ENCODE results near the gene TBC1D2. TPM values are rescaled to one million over a fixed set of nuclear protein-coding genes. Genes with fewer than 3 reads are reported as not detected.

Gene TBC1D2
- total RNA-seq, 1 donor = 114 TPM

DNA sequence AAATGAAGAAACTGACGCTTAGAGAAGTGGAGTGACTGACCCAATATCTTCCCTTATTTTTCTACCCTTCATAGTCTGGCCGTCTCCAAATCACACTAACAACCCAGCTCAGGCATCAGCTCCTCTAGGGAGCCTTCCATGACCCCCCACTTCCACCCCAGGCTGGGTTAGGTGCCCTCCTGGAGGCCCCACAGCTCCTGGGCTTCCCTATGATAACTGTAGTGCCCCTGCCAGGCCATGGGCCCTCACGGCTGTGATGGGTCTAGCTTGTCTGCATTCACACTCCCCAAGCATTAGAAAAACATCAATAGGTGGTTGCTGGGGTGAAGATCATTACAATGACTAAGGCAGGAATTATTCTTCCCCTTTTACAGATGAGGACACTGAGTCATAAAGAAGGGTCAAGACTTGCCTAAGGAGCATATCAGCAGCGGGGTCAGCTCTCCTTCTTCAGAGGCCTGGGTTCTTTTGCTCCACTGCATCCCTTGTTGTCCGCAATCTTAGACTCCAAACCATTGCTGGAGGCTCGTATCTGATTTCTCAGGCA is 70.4 kb downstream of the TBC1D2 start:
- Histone ChIP-seq H3K36me3 (ENCODE audit: insufficient read depth, low read length) (no peaks in the 10 kb centered on the region), H3K27ac (ENCODE audit: low read depth, low read length) (no peak overlapping the region), H3K9me3 (ENCODE audit: low read depth, low read length) (no peaks in the 10 kb centered on the region), H4K20me1 (ENCODE audit: insufficient read depth, low read length) (no peaks in the 10 kb centered on the region), H3K79me2 (ENCODE audit: insufficient read depth, low read length) (no peaks in the 10 kb centered on the region), H3K4me1 (ENCODE audit: insufficient read depth, low read length) (no peaks in the 10 kb centered on the region), H2AFZ (ENCODE audit: low read length) (no peak overlapping the region), H3K4me2 (ENCODE audit: insufficient read depth, low read length) (no peak overlapping the region), H3K4me3 (ENCODE audit: insufficient read depth, low read length) (no peak overlapping the region), H3K27me3 (ENCODE audit: insufficient read depth, low read length) (no peaks in the 10 kb centered on the region)
- no peak for DNase-seq (ENCODE audit: insufficient read length, low spot score, missing footprints)
- TF ChIP-seq, protein P1, sequence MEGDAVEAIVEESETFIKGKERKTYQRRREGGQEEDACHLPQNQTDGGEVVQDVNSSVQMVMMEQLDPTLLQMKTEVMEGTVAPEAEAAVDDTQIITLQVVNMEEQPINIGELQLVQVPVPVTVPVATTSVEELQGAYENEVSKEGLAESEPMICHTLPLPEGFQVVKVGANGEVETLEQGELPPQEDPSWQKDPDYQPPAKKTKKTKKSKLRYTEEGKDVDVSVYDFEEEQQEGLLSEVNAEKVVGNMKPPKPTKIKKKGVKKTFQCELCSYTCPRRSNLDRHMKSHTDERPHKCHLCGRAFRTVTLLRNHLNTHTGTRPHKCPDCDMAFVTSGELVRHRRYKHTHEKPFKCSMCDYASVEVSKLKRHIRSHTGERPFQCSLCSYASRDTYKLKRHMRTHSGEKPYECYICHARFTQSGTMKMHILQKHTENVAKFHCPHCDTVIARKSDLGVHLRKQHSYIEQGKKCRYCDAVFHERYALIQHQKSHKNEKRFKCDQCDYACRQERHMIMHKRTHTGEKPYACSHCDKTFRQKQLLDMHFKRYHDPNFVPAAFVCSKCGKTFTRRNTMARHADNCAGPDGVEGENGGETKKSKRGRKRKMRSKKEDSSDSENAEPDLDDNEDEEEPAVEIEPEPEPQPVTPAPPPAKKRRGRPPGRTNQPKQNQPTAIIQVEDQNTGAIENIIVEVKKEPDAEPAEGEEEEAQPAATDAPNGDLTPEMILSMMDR (IDR thresholded peaks at IDR 0.05; ENCODE audit: extremely low read depth, low read depth, low read length) = no peak

DNA sequence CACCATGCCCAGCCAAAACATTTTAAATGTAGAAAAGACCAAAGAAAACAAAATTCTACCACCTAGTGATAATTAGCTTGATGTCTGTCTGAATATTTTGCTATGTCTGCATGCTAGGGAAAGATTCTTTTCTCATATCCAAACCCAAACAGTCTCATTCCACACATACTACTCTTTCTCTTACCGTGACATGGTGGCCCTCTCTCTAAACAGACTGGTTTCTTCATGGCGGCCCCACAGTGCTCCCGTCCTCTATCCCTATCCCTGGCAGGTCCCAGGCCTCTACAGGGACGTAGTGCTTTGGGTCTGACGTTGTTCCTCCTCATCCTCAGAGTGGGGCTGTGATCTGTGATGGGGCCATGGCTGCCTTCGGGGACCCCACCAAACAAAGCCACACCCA is 71.1 kb downstream of the TBC1D2 start:
- Histone ChIP-seq H3K27me3 (ENCODE audit: insufficient read depth, low read length) (no peaks in the 10 kb centered on the region), H2AFZ (ENCODE audit: low read length) (no peak overlapping the region), H3K79me2 (ENCODE audit: insufficient read depth, low read length) (no peaks in the 10 kb centered on the region), H3K4me3 (ENCODE audit: insufficient read depth, low read length) (no peak overlapping the region), H3K27ac (ENCODE audit: low read depth, low read length) (no peak overlapping the region), H3K4me1 (ENCODE audit: insufficient read depth, low read length) (no peaks in the 10 kb centered on the region), H3K36me3 (ENCODE audit: insufficient read depth, low read length) (no peaks in the 10 kb centered on the region), H3K9me3 (ENCODE audit: low read depth, low read length) (no peaks in the 10 kb centered on the region), H3K4me2 (ENCODE audit: insufficient read depth, low read length) (no peak overlapping the region), H4K20me1 (ENCODE audit: insufficient read depth, low read length) (no peaks in the 10 kb centered on the region)
- DNase-seq (ENCODE audit: insufficient read length, low spot score, missing footprints) = no peak
- TF ChIP-seq, protein P1 (IDR thresholded peaks at IDR 0.05; ENCODE audit: extremely low read depth, low read depth, low read length) = no peak

DNA sequence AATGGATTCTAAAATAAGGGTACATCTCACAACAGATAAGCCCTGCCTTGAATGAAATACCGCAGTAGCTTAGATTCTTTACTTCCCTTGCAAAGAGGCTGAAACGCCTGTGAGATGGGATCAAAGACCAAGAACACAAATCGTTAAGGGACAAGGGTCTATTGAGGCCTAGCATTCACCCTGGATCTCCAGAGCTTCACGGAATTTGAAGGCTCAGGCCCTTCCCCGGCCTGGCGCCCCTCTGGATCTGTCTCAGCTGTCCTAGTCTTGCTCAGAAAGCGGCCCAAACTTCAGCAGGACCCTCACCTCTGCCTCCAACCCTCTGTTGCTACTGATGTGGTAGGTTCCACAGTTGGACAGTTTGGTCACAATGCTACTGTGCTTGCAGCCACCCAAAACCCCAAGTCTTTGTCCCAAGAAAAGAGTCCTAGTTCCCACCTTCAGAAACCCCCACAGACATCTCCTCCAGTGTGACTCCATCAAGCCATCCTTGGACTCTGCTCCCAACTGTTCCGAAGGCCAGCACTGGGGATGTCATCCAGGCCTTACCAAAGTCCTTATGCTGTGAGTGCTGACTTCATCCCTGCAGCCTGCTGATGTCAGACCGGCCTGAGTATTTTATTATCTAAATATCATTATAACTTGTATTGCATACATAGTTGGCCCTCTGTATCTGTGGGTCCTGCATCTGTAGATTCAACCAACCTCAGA is 72.4 kb downstream of the TBC1D2 start:
- Histone ChIP-seq H4K20me1 (ENCODE audit: insufficient read depth, low read length) (no peaks in the 10 kb centered on the region), H2AFZ (ENCODE audit: low read length) (no peak overlapping the region), H3K79me2 (ENCODE audit: insufficient read depth, low read length) (no peaks in the 10 kb centered on the region), H3K4me1 (ENCODE audit: insufficient read depth, low read length) (no peaks in the 10 kb centered on the region), H3K27ac (ENCODE audit: low read depth, low read length) (no peak overlapping the region), H3K4me3 (ENCODE audit: insufficient read depth, low read length) (no peak overlapping the region), H3K36me3 (ENCODE audit: insufficient read depth, low read length) (no peaks in the 10 kb centered on the region), H3K4me2 (ENCODE audit: insufficient read depth, low read length) (no peak overlapping the region), H3K27me3 (ENCODE audit: insufficient read depth, low read length) (no peaks in the 10 kb centered on the region), H3K9me3 (ENCODE audit: low read depth, low read length) (no peaks in the 10 kb centered on the region)
- DNase-seq (ENCODE audit: insufficient read length, low spot score, missing footprints) = no peak
- TF ChIP-seq, protein P1 (IDR thresholded peaks at IDR 0.05; ENCODE audit: extremely low read depth, low read depth, low read length) = no peak

DNA sequence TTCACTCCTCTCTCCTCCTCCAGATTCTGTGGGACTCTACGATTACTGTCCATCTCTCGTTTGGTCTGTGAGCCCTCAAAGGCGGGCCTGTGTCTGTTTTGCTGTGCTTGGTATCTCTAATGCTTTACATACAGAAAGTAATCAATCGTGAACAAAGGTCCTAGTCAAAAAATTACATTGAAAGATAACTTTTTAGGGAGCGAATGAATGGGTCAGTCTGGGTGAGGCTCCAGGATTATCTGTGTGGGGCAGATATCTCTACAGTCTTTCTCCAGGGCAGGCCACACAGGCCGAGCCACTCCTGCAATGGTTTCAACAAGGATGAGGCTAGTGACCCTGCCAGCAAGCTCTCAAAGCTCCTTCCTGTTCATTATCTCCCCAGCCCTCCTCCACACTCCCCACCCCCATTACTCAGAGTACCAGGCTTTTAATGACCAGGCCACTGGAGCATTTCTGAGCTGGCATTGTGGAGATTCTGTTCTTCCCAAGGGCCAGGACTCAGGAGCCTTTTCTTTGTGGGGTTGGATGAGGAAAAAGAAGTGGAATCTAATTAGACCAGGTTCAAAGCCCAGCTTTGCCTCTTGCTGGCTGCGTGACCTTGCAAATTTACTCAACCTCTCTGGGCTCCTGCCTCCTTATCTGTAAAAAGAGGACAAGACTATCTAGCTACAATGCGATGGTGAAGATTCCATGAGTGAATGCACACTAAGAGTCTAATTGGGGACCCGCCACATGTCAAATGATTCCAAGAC is 73.2 kb downstream of the TBC1D2 start:
- no peaks in the 10 kb centered on the region for H3K36me3 ChIP-seq (ENCODE audit: insufficient read depth, low read length)
- TF ChIP-seq, protein P1 (IDR thresholded peaks at IDR 0.05; ENCODE audit: extremely low read depth, low read depth, low read length) = no peak

More for the DNA sequence above, 73.2 kb downstream of the TBC1D2 start:
- no peak for DNase-seq (ENCODE audit: insufficient read length, low spot score, missing footprints)
- no peak overlapping the region for H2AFZ ChIP-seq (ENCODE audit: low read length)
- no peaks in the 10 kb centered on the region for H3K27me3 ChIP-seq (ENCODE audit: insufficient read depth, low read length)
- H4K20me1 ChIP-seq (ENCODE audit: insufficient read depth, low read length) = no peaks in the 10 kb centered on the region
- no peaks in the 10 kb centered on the region for H3K4me1 ChIP-seq (ENCODE audit: insufficient read depth, low read length)
- no peak overlapping the region for H3K4me2 ChIP-seq (ENCODE audit: insufficient read depth, low read length)
- no peak overlapping the region for H3K4me3 ChIP-seq (ENCODE audit: insufficient read depth, low read length)
- H3K27ac ChIP-seq (ENCODE audit: low read depth, low read length) = no peak overlapping the region
- H3K79me2 ChIP-seq (ENCODE audit: insufficient read depth, low read length) = no peaks in the 10 kb centered on the region
- no peaks in the 10 kb centered on the region for H3K9me3 ChIP-seq (ENCODE audit: low read depth, low read length)

Data from osteoblast (primary cell).